ENCODE measurements around the gene REPIN1. TPM values are rescaled to one million over a fixed set of nuclear protein-coding genes. Genes with fewer than 3 reads are reported as not detected.

The REPIN1 gene
- total RNA-seq, 4 donors from 2014 or later, result 115 to 332 (median 159) TPM

GRCh38 chr7:150332852-150333635 is 35.6 kb upstream of the REPIN1 start:
- H3K27me3 ChIP-seq, result no peaks in the 10 kb centered on the region
- H3K9me3 ChIP-seq, result no peaks in the 10 kb centered on the region
- in situ Hi-C loops (cut with MboI; ENCODE audit: low sequenced_read_pairs in 4 of 4), result no loop called here
- H3K36me3 ChIP-seq, result no peaks in the 10 kb centered on the region
- no peak for TF ChIP-seq CTCF (IDR thresholded peaks at IDR 0.05 in 4 of 5, conservative IDR thresholded peaks at IDR 0.05 in 1 of 5)
- TF ChIP-seq POLR2A (IDR thresholded peaks at IDR 0.05), result no peak
- no peaks in the 10 kb centered on the region for H3K4me1 ChIP-seq
- H3K27ac ChIP-seq, result no peak overlapping the region
- H3K4me3 ChIP-seq, result no peak overlapping the region
- intact Hi-C loops (cut with DNase I; ENCODE audit: low total_unique reads), result no loop called here
- ATAC-seq (no peak), DNase-seq (no peak)

GRCh38 chr7:150333659-150334058 is 35.0 kb upstream of the REPIN1 start:
- in situ Hi-C loops (cut with MboI; ENCODE audit: low sequenced_read_pairs in 4 of 4), result no loop called here
- ATAC-seq (no peak), DNase-seq (no peak)
- Histone ChIP-seq H3K27me3 (no peaks in the 10 kb centered on the region), H3K4me3 (no peak overlapping the region), H3K27ac (no peak overlapping the region), H3K36me3 (no peaks in the 10 kb centered on the region), H3K4me1 (no peaks in the 10 kb centered on the region), H3K9me3 (no peaks in the 10 kb centered on the region)
- TF ChIP-seq CTCF (IDR thresholded peaks at IDR 0.05 in 4 of 5, conservative IDR thresholded peaks at IDR 0.05 in 1 of 5) (no peak), POLR2A (IDR thresholded peaks at IDR 0.05) (no peak)
- intact Hi-C loops (cut with DNase I; ENCODE audit: low total_unique reads), result no loop called here

- TF ChIP-seq CTCF (IDR thresholded peaks at IDR 0.05 in 4 of 5, conservative IDR thresholded peaks at IDR 0.05 in 1 of 5) (no peak), POLR2A (IDR thresholded peaks at IDR 0.05) (no peak)
- Histone ChIP-seq H3K27me3 (peaks cover 0 to 1% (median 0%) of the 10 kb centered on the region in 3 donors), H3K36me3 (no peaks in the 10 kb centered on the region), H3K4me1 (no peaks in the 10 kb centered on the region), H3K9me3 (no peaks in the 10 kb centered on the region), H3K27ac (no peak overlapping the region), H3K4me3 (no peak overlapping the region)
- in situ Hi-C loops (cut with MboI; ENCODE audit: low sequenced_read_pairs in 4 of 4) (no loop called here), intact Hi-C loops (cut with DNase I; ENCODE audit: low total_unique reads) (no loop called here)
- DNase-seq (no peak), ATAC-seq (no peak)
Measured at GRCh38 chr7:150334108-150334507, 34.5 kb upstream of the REPIN1 start.

GRCh38 chr7:150335108-150335773 is 33.4 kb upstream of the REPIN1 start:
- intact Hi-C loops (cut with DNase I; ENCODE audit: low total_unique reads), result no loop called here
- no peak overlapping the region for H3K4me3 ChIP-seq
- TF ChIP-seq CTCF (IDR thresholded peaks at IDR 0.05 in 4 of 5, conservative IDR thresholded peaks at IDR 0.05 in 1 of 5), result no peak
- TF ChIP-seq POLR2A (IDR thresholded peaks at IDR 0.05), result no peak
- in situ Hi-C loops (cut with MboI; ENCODE audit: low sequenced_read_pairs in 4 of 4), result no loop called here
- ATAC-seq (no peak), DNase-seq (no peak)
- H3K9me3 ChIP-seq, result no peaks in the 10 kb centered on the region
- H3K27me3 ChIP-seq, result peaks cover 4 to 12% (median 7%) of the 10 kb centered on the region in 3 donors
- H3K27ac ChIP-seq, result no peak overlapping the region
- H3K4me1 ChIP-seq, result peaks cover 2 to 3% of the 10 kb centered on the region in 2 donors
- H3K36me3 ChIP-seq, result no peaks in the 10 kb centered on the region

Data from gastrocnemius medialis (tissue), 4 donors.